Ishikawa (cell line): ENCODE data around the gene DNASE1L3.

Experiments
- CEBPB ChIP-seq: IDR thresholded peaks from 2 replicates; pipeline ENCODE4 v1.6.1; 2012
- CREB1 ChIP-seq: IDR thresholded peaks from 2 replicates; pipeline ENCODE4 v1.6.1; 2012; ENCODE audit warnings: low read depth
- EGR1 ChIP-seq: IDR thresholded peaks from 2 replicates; pipeline ENCODE4 v1.6.1; 2012
- EP300 ChIP-seq: IDR thresholded peaks from 2 replicates; pipeline ENCODE4 v1.6.1; 2012; ENCODE audit warnings: borderline replicate concordance
- FOXM1 ChIP-seq: IDR thresholded peaks from 2 replicates; pipeline ENCODE4 v1.6.1; 2012; ENCODE audit warnings: low read depth, borderline replicate concordance
- MAX ChIP-seq: IDR thresholded peaks from 2 replicates; pipeline ENCODE4 v1.6.1; 2012
- NFIC ChIP-seq: IDR thresholded peaks from 2 replicates; pipeline ENCODE4 v1.6.1; 2012
- RAD21 ChIP-seq: IDR thresholded peaks from 2 replicates; pipeline ENCODE4 v1.6.1; 2012; ENCODE audit warnings: low read depth
- TAF1 ChIP-seq: IDR thresholded peaks from 2 replicates; pipeline ENCODE4 v1.6.1; 2012; ENCODE audit warnings: low read depth, mild to moderate bottlenecking
- TCF12 ChIP-seq: IDR thresholded peaks from 2 replicates; pipeline ENCODE4 v1.6.1; 2012; ENCODE audit warnings: low read depth
- TEAD4 ChIP-seq: IDR thresholded peaks from 2 replicates; pipeline ENCODE4 v1.6.1; 2012
- YY1 ChIP-seq: IDR thresholded peaks from 2 replicates; pipeline ENCODE4 v1.6.1; 2012; ENCODE audit warnings: low read depth
- ZBTB7A ChIP-seq: IDR thresholded peaks from 2 replicates; pipeline ENCODE4 v1.6.1; 2012; ENCODE audit warnings: low read depth
- TF ChIP-seq, protein P1 (sequence below): IDR thresholded peaks from 2 replicates; pipeline ENCODE4 v1.6.1; 2012; ENCODE audit warnings: low read depth, mild to moderate bottlenecking
- TF ChIP-seq, protein P2 (sequence below): IDR thresholded peaks from 2 replicates; pipeline ENCODE4 v1.6.1; 2012

DNASE1L3 gene

GRCh38 chr3:58237238-58237940 is 26.6 kb upstream of the DNASE1L3 start, which contains the start of gene ABHD6:
ABHD6 (plus strand) TSS chr3:58237792; CDS start chr3:58256587, 18,795 bp downstream.
- no peak for TF ChIP-seq NFIC
- TF ChIP-seq TAF1 = no peak; the same call in 1 of the 2 replicates
- no peak; the same call in 1 of the 2 replicates for TF ChIP-seq RAD21
- TF ChIP-seq ZBTB7A = no peak
- TF ChIP-seq, protein P1, sequence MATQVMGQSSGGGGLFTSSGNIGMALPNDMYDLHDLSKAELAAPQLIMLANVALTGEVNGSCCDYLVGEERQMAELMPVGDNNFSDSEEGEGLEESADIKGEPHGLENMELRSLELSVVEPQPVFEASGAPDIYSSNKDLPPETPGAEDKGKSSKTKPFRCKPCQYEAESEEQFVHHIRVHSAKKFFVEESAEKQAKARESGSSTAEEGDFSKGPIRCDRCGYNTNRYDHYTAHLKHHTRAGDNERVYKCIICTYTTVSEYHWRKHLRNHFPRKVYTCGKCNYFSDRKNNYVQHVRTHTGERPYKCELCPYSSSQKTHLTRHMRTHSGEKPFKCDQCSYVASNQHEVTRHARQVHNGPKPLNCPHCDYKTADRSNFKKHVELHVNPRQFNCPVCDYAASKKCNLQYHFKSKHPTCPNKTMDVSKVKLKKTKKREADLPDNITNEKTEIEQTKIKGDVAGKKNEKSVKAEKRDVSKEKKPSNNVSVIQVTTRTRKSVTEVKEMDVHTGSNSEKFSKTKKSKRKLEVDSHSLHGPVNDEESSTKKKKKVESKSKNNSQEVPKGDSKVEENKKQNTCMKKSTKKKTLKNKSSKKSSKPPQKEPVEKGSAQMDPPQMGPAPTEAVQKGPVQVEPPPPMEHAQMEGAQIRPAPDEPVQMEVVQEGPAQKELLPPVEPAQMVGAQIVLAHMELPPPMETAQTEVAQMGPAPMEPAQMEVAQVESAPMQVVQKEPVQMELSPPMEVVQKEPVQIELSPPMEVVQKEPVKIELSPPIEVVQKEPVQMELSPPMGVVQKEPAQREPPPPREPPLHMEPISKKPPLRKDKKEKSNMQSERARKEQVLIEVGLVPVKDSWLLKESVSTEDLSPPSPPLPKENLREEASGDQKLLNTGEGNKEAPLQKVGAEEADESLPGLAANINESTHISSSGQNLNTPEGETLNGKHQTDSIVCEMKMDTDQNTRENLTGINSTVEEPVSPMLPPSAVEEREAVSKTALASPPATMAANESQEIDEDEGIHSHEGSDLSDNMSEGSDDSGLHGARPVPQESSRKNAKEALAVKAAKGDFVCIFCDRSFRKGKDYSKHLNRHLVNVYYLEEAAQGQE = no peak
- TF ChIP-seq FOXM1 = no peak
- TF ChIP-seq CEBPB = no peak
- TF ChIP-seq YY1 = no peak

DNA sequence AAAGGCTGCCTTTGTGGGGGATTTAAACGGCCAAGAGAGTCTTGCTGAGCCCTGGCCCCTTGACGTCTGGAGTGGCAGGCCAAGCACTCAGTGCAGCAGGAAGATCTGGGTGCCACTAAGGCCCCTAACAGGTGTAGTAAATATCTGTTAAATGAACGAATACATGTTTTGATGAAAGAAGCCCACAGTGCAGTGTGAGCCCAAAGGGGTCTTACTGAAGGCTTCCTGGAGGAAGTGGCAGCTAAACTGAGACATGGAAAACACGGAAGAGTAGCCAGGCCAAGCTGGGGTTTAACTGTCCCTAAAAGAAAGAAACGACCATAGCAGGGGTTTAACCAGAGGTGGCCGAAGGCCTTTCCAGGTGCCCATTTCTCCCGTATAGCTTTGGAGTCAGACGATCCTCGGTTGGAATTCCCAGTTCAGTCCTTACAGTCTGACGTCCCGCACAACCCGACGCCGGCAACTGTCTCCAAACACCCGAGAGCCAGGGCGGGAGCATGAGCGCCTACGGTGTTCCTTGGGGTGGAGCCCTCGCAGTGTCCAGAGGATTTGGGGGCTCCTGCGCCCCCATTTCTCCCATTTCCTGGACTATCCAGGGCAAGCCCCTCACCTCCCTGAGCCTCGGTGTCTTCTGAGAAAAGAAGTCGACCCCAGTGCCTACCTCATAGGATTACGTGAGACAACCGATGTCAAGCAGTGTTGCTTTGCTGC is 25.9 kb upstream of the DNASE1L3 start:
- no peak for TF ChIP-seq ZBTB7A
- no peak for TF ChIP-seq TEAD4
- no peak for TF ChIP-seq RAD21
- TF ChIP-seq NFIC = no peak
- TF ChIP-seq, protein P2, sequence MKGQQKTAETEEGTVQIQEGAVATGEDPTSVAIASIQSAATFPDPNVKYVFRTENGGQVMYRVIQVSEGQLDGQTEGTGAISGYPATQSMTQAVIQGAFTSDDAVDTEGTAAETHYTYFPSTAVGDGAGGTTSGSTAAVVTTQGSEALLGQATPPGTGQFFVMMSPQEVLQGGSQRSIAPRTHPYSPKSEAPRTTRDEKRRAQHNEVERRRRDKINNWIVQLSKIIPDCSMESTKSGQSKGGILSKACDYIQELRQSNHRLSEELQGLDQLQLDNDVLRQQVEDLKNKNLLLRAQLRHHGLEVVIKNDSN = no peak
- no peak for TF ChIP-seq MAX
- TF ChIP-seq EGR1 = no peak
- TF ChIP-seq TCF12 = no peak

GRCh38 chr3:58235970-58236369 is 25.2 kb upstream of the DNASE1L3 start:
- TF ChIP-seq RAD21 = no peak
- TF ChIP-seq, protein P2 = no peak
- TF ChIP-seq TEAD4 = no peak
- TF ChIP-seq TCF12 = no peak
- TF ChIP-seq TAF1 = no peak
- no peak for TF ChIP-seq NFIC
- TF ChIP-seq FOXM1 = no peak
- TF ChIP-seq EGR1 = no peak

DNA sequence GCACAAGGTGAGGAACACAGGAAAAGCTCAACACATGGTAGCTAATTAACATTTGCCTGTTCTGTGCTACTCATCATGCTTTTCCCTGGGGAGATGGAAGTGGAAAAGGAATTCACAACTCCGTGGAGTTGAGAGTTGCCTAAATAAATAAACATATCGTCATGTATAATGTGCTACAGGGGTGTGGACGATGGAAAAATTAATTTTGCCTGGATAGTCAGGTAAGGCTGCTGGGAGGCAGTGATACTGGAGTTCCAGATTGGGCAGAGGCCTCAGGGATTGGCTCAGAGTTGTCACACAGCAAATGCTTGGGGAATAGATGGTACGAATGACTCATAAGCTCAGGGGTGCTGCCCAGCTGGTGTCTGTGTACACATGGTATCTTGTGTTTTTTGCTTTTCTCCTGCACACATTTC is 23.8 kb upstream of the DNASE1L3 start:
- no peak for TF ChIP-seq CEBPB
- no peak for TF ChIP-seq MAX
- no peak for TF ChIP-seq EP300
- no peak for TF ChIP-seq YY1
- no peak for TF ChIP-seq TAF1
- no peak for TF ChIP-seq NFIC
- TF ChIP-seq CREB1 = no peak
- TF ChIP-seq ZBTB7A = no peak

- TF ChIP-seq TCF12 (no peak), EGR1 (no peak), CREB1 (no peak), NFIC (no peak), TEAD4 (no peak), ZBTB7A (no peak), YY1 (no peak), CEBPB (no peak), FOXM1 (no peak), MAX (no peak), RAD21 (no peak), TAF1 (no peak)
- TF ChIP-seq, protein P2 = no peak
These were observed 20.9 kb upstream of the DNASE1L3 start for GRCh38 chr3:58231666-58232065.

DNA sequence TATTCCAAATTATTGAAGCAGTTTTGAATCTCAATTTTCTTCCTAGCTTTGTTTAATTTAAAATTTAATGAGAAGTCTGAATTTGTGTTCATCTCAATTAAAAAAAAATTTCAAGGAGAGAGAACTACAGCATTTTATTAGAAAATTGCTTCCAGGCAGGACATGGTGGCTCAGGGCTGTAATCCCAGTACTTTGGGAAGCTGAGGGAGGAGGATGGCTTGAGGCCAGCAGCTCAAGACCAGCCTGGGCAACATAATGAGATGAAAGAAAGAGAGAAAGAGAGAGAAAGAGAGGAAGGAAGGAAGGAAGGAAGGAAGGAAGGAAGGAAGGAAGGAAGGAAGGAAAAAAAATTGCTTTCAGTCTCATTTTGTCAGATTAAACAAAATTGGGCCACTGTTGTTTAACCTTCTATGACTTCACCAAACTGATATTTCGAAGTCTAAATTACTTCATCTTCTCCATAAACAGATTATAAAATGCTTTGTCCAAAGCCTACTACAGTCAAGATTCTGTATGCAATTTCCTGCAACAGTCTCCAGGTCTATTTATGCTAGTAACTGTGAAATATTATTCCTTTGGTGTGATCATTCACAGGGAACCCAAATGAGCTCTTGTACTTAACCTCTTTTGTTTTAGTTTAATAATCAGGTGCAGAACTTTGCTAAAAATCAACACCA is 20.2 kb upstream of the DNASE1L3 start:
- TF ChIP-seq TCF12 = no peak
- TF ChIP-seq RAD21 = no peak
- TF ChIP-seq FOXM1 = no peak
- no peak for TF ChIP-seq MAX
- no peak for TF ChIP-seq ZBTB7A
- TF ChIP-seq EP300 = no peak
- no peak for TF ChIP-seq TEAD4
- TF ChIP-seq, protein P2 = no peak
- no peak for TF ChIP-seq EGR1
- TF ChIP-seq NFIC = no peak
- TF ChIP-seq TAF1 = no peak
- no peak for TF ChIP-seq CREB1
- TF ChIP-seq YY1 = no peak
- TF ChIP-seq, protein P1 = no peak
- TF ChIP-seq CEBPB = no peak
